Sigmoid colon (tissue), 7 donors: ENCODE measurements around the gene USP38. TPM values are rescaled to one million over a fixed set of nuclear protein-coding genes. Genes with fewer than 3 reads are reported as not detected.
A peak's percentile ranks its signal among the peaks of the same experiment; 100 is the strongest.

Experiments
- DNase-seq: peaks from one replicate; pipeline ENCODE4 v3.0.0-alpha.2; 2019
- H3K27ac ChIP-seq, 4 donors: fragments of 200-600 bp; sonication (generic); one replicate each; pipeline ENCODE4 v1.5.1; 2016 to 2019; ENCODE audit warnings: mild to moderate bottlenecking in 1 of 4
- H3K27me3 ChIP-seq, 3 donors: fragments of 200-600 bp; sonication (generic); one replicate each; pipeline ENCODE4 v1.5.1; 2019; ENCODE audit warnings: mild to moderate bottlenecking in 1 of 3
- H3K36me3 ChIP-seq, 4 donors: fragments of 200-600 bp; sonication (generic); one replicate each; pipeline ENCODE4 v1.5.1; 2016 to 2019
- H3K4me1 ChIP-seq, 4 donors: fragments of 200-600 bp; sonication (generic); one replicate each; pipeline ENCODE4 v1.5.1; 2017 to 2019
- H3K4me3 ChIP-seq, 4 donors: fragments of 200-600 bp; sonication (generic); one replicate each; pipeline ENCODE4 v1.5.1; 2017 to 2019; ENCODE audit warnings: mild to moderate bottlenecking in 2 of 4, moderate library complexity in 1 of 4
- H3K9me3 ChIP-seq, 4 donors: fragments of 200-600 bp in 3 of 4; sonication (generic) in 3 of 4; one replicate each; pipeline versions ENCODE4 v1.5.1 to v1.6.1; 2013 to 2019
- CTCF ChIP-seq, 4 experiments: fragments of 450-650 bp in 3 of 4; fragments of 200-600 bp in 1 of 4; IDR thresholded peaks; one replicate each; pipeline ENCODE4 v1.5.1; 2016 to 2019; ENCODE audit warnings: antibody characterized with exemption in 4 of 4, mild to moderate bottlenecking in 3 of 4, moderate library complexity in 2 of 4
- EP300 ChIP-seq, 4 donors: sonication (generic); formaldehyde crosslinking; IDR thresholded peaks; one replicate each; pipeline ENCODE4 v1.6.1; 2017; ENCODE audit warnings: antibody characterized with exemption in 4 of 4
- POLR2A ChIP-seq, 2 donors: fragments of 450-650 bp; IDR thresholded peaks; one replicate each; pipeline ENCODE4 v1.6.1; 2016; ENCODE audit warnings: antibody characterized with exemption in 2 of 2, mild to moderate bottlenecking in 2 of 2, moderate library complexity in 2 of 2
- POLR2AphosphoS5 ChIP-seq, 4 donors: sonication (generic); formaldehyde crosslinking; IDR thresholded peaks; one replicate each; pipeline ENCODE4 v1.6.1; 2017; ENCODE audit warnings: antibody characterized with exemption in 4 of 4
- WGBS, 2 donors: extraction: QIAGEN DNeasy Blood & Tissue Kit; methylation state at CpG; one replicate each; pipeline ENCODE4 v1.1.7; 2013; 5-methylcytosine and 5-hydroxymethylcytosine counted together
- intact Hi-C: fragments of 100-400 bp; cut with DNase I; formaldehyde crosslinking; loops from one replicate; pipeline ENCODE4 v1.15.1; 2023
- polyA plus RNA-seq, 3 donors: library from polyadenylated mRNA; stranded (reverse); fragments of 200-250 nt; gene quantifications; one replicate each; pipeline ENCODE4 v1.2.3, GENCODE V29; 2013
- total RNA-seq, 4 donors: library from RNA; depleted of rRNA; stranded (reverse); fragments of >200 nt; gene quantifications; one replicate each; pipeline ENCODE4 v1.1.0, GENCODE V29; 2016
- donor health status: healthy with polysubstance abuse.
- donor health status: Bipolar disorder and iron deficiency.
- donor health status: healthy.

The USP38 gene
- total and polyA plus RNA-seq, 7 donors = 9.6 to 21.2 (median 16.3) TPM

- peaks cover 0 to 56% (median 36%) of the 10 kb centered on the region in 4 donors for H3K4me1 ChIP-seq
- TF ChIP-seq CTCF (IDR thresholded peaks at IDR 0.05) (no peak), POLR2A (IDR thresholded peaks at IDR 0.05) (no peak), POLR2AphosphoS5 (IDR thresholded peaks at IDR 0.05) (no peak), EP300 (IDR thresholded peaks at IDR 0.05) (no peak)
- H3K27ac ChIP-seq = peak overlapping the region in 1 of 4 donors; percentile 16
- no peaks in the 10 kb centered on the region for H3K27me3 ChIP-seq
- intact Hi-C loops = no loop called here
- WGBS, 2 donors = 30 to 35% methylated on average over 3 of the region's 3 CpGs
- H3K36me3 ChIP-seq = peaks cover 0 to 48% (median 11%) of the 10 kb centered on the region in 4 donors
- peak overlapping the region in 3 of 4 donors; percentile 73 to 92 (median 90) for H3K4me3 ChIP-seq
- H3K9me3 ChIP-seq = no peaks in the 10 kb centered on the region
- no peak for DNase-seq
Measured at GRCh38 chr4:143188136-143189088, 3.7 kb downstream of the USP38 start.

GRCh38 chr4:143189528-143189927 is 4.8 kb downstream of the USP38 start:
- Histone ChIP-seq H3K27me3 (no peaks in the 10 kb centered on the region), H3K4me3 (no peak overlapping the region), H3K36me3 (peaks cover 0 to 60% (median 13%) of the 10 kb centered on the region in 4 donors), H3K9me3 (no peaks in the 10 kb centered on the region), H3K27ac (no peak overlapping the region), H3K4me1 (peaks cover 0 to 54% (median 33%) of the 10 kb centered on the region in 4 donors)
- no peak for DNase-seq
- 16 to 32% methylated on average over 4 of the region's 4 CpGs for WGBS, 2 donors
- no peak for TF ChIP-seq CTCF (IDR thresholded peaks at IDR 0.05)
- no peak for TF ChIP-seq EP300 (IDR thresholded peaks at IDR 0.05)
- no peak for TF ChIP-seq POLR2AphosphoS5 (IDR thresholded peaks at IDR 0.05)
- no peak for TF ChIP-seq POLR2A (IDR thresholded peaks at IDR 0.05)
- intact Hi-C loops = no loop called here

GRCh38 chr4:143195581-143195980 is 10.9 kb downstream of the USP38 start:
- H3K36me3 ChIP-seq = peaks cover 27 to 95% (median 42%) of the 10 kb centered on the region in 4 donors
- intact Hi-C loops = no loop called here
- H3K4me3 ChIP-seq = no peak overlapping the region
- DNase-seq = no peak
- H3K27me3 ChIP-seq = no peaks in the 10 kb centered on the region
- H3K4me1 ChIP-seq = peaks cover 0 to 11% (median 1%) of the 10 kb centered on the region in 4 donors
- H3K27ac ChIP-seq = no peak overlapping the region
- no peaks in the 10 kb centered on the region for H3K9me3 ChIP-seq
- TF ChIP-seq POLR2AphosphoS5 (IDR thresholded peaks at IDR 0.05) (no peak), EP300 (IDR thresholded peaks at IDR 0.05) (no peak), POLR2A (IDR thresholded peaks at IDR 0.05) (no peak), CTCF (IDR thresholded peaks at IDR 0.05) (no peak)

- WGBS, 2 donors = 97 to 98% methylated on average over 2 of the region's 2 CpGs
- Histone ChIP-seq H3K9me3 (no peaks in the 10 kb centered on the region), H3K27me3 (no peaks in the 10 kb centered on the region), H3K4me1 (peaks cover 0 to 6% (median 0%) of the 10 kb centered on the region in 4 donors), H3K27ac (no peak overlapping the region), H3K4me3 (no peak overlapping the region), H3K36me3 (peaks cover 24 to 95% (median 41%) of the 10 kb centered on the region in 4 donors)
- TF ChIP-seq CTCF (IDR thresholded peaks at IDR 0.05) (no peak), POLR2A (IDR thresholded peaks at IDR 0.05) (no peak), POLR2AphosphoS5 (IDR thresholded peaks at IDR 0.05) (no peak), EP300 (IDR thresholded peaks at IDR 0.05) (no peak)
- no peak for DNase-seq
- intact Hi-C loops = no loop called here
Measured at GRCh38 chr4:143196323-143196722, 11.6 kb downstream of the USP38 start.
